Measurements from ENCODE around the gene EPRS1. TPM values are rescaled to one million over a fixed set of nuclear protein-coding genes. Genes with fewer than 3 reads are reported as not detected.
A peak's percentile ranks its signal among the peaks of the same experiment; 100 is the strongest.

EPRS1 gene
- total RNA-seq, 2 donors from 2014 or later = 85.9 to 93.3 TPM

GRCh38 chr1:220093361-220094015 lies 47.2 kb upstream of the EPRS1 start:
- Mint-ChIP-seq H3K27ac (no peak overlapping the region), H3K27me3 (ENCODE audit: insufficient read depth) (no peaks in the 10 kb centered on the region), H3K36me3 (ENCODE audit: low read depth) (peaks cover 22% of the 10 kb centered on the region), H3K9me3 (no peaks in the 10 kb centered on the region), H3K4me1 (no peaks in the 10 kb centered on the region), H3K4me3 (peak overlapping the region; percentile 72)
- H3K27ac ChIP-seq (ENCODE audit: low read depth, low read length) = no peak overlapping the region
- no peak for TF ChIP-seq CTCF (conservative IDR thresholded peaks at IDR 0.05)
- no peaks in the 10 kb centered on the region for H3K4me1 ChIP-seq (ENCODE audit: control insufficient read depth, insufficient read depth, low read length)
- no peaks in the 10 kb centered on the region for H3K27me3 ChIP-seq (ENCODE audit: control insufficient read depth, insufficient read depth, low read length, poor library complexity, severe bottlenecking)
- H3K36me3 ChIP-seq (ENCODE audit: control insufficient read depth, insufficient read depth, low read length) = peaks cover 16% of the 10 kb centered on the region
- H3K9me3 ChIP-seq (ENCODE audit: control insufficient read depth, low read length) = no peaks in the 10 kb centered on the region
- H3K9ac ChIP-seq (ENCODE audit: extremely low read depth, low read length, poor library complexity, severe bottlenecking) = no peak overlapping the region
- peak overlapping the region; percentile 88 for H3K4me3 ChIP-seq (ENCODE audit: low read length)
- DNase-seq = no peak
- WGBS, 2 experiments (ENCODE audit: insufficient coverage in 1 of 2, insufficient read length in 1 of 2) = 43 to 75% methylated on average over 2 to 12 of the region's 12 CpGs

GRCh38 chr1:220092694-220093093 lies 46.4 kb upstream of the EPRS1 start:
- H3K9me3 ChIP-seq (ENCODE audit: control insufficient read depth, low read length) = no peaks in the 10 kb centered on the region
- Mint-ChIP-seq H3K4me1 (no peaks in the 10 kb centered on the region), H3K9me3 (no peaks in the 10 kb centered on the region), H3K4me3 (no peak overlapping the region), H3K36me3 (ENCODE audit: low read depth) (peaks cover 16% of the 10 kb centered on the region), H3K27ac (no peak overlapping the region), H3K27me3 (ENCODE audit: insufficient read depth) (no peaks in the 10 kb centered on the region)
- no peak overlapping the region for H3K27ac ChIP-seq (ENCODE audit: low read depth, low read length)
- no peaks in the 10 kb centered on the region for H3K4me1 ChIP-seq (ENCODE audit: control insufficient read depth, insufficient read depth, low read length)
- no peak for DNase-seq
- WGBS, 2 experiments (ENCODE audit: insufficient coverage in 1 of 2, insufficient read length in 1 of 2) = 100% methylated on average over 1 of the region's 1 CpG; no CpG with 5 or more reads in 1 of the 2 experiments
- H3K36me3 ChIP-seq (ENCODE audit: control insufficient read depth, insufficient read depth, low read length) = peaks cover 10% of the 10 kb centered on the region
- no peaks in the 10 kb centered on the region for H3K27me3 ChIP-seq (ENCODE audit: control insufficient read depth, insufficient read depth, low read length, poor library complexity, severe bottlenecking)
- no peak overlapping the region for H3K4me3 ChIP-seq (ENCODE audit: low read length)
- H3K9ac ChIP-seq (ENCODE audit: extremely low read depth, low read length, poor library complexity, severe bottlenecking) = no peak overlapping the region
- TF ChIP-seq CTCF (conservative IDR thresholded peaks at IDR 0.05) = no peak

- H3K27me3 ChIP-seq (ENCODE audit: control insufficient read depth, insufficient read depth, low read length, poor library complexity, severe bottlenecking) = no peaks in the 10 kb centered on the region
- H3K4me1 Mint-ChIP-seq = no peaks in the 10 kb centered on the region
- WGBS, 2 experiments (ENCODE audit: insufficient coverage in 1 of 2, insufficient read length in 1 of 2) = 5 to 11% methylated on average over 16 to 33 of the region's 35 CpGs
- no peaks in the 10 kb centered on the region for H3K36me3 Mint-ChIP-seq (ENCODE audit: low read depth)
- no peaks in the 10 kb centered on the region for H3K4me1 ChIP-seq (ENCODE audit: control insufficient read depth, insufficient read depth, low read length)
- peak within 1 kb of the TSS; percentile 18 for H3K9ac ChIP-seq (ENCODE audit: extremely low read depth, low read length, poor library complexity, severe bottlenecking)
- H3K4me3 ChIP-seq (ENCODE audit: low read length) = peak within 1 kb of the TSS; percentile 93
- no peaks in the 10 kb centered on the region for H3K9me3 ChIP-seq (ENCODE audit: control insufficient read depth, low read length)
- H3K4me3 Mint-ChIP-seq = peak within 1 kb of the TSS; percentile 75
- peak; percentile 49 for TF ChIP-seq CTCF (conservative IDR thresholded peaks at IDR 0.05)
- DNase-seq = peak; percentile 98
- H3K27ac ChIP-seq (ENCODE audit: low read depth, low read length) = no peak within 1 kb of the TSS
- no peaks in the 10 kb centered on the region for H3K27me3 Mint-ChIP-seq (ENCODE audit: insufficient read depth)
- no peaks in the 10 kb centered on the region for H3K36me3 ChIP-seq (ENCODE audit: control insufficient read depth, insufficient read depth, low read length)
- H3K9me3 Mint-ChIP-seq = no peaks in the 10 kb centered on the region
- peak within 1 kb of the TSS; percentile 10 for H3K27ac Mint-ChIP-seq
These were observed 43.6 kb upstream of the EPRS1 start, which contains the start of gene BPNT1 for GRCh38 chr1:220089650-220090556. Gene BPNT1 (minus strand): TSS chr1:220089788. CDS start chr1:220079846, 9,942 bp downstream.
